Measurements from ENCODE around the gene KRTAP9-9. TPM values are rescaled to one million over a fixed set of nuclear protein-coding genes. Genes with fewer than 3 reads are reported as not detected.
"Not testable (repeated sequence)": the region's sequence is repeated elsewhere in the genome, so short reads cannot be mapped to it uniquely, and the experiment has no call there.

Gene KRTAP9-9
- total RNA-seq, 1 donor from 2014 or later: not detected

- no peak for DNase-seq (ENCODE audit: extremely low read depth, low read depth, low spot score)
Measured at GRCh38 chr17:41264599-41264998, 9.4 kb downstream of the KRTAP9-9 start.

GRCh38 chr17:41265078-41265477 is 9.9 kb downstream of the KRTAP9-9 start, which contains the start of gene KRTAP9-6:
TSS of gene KRTAP9-6 (plus strand) at chr17:41265378. CDS start at chr17:41265378, 0 bp downstream.
- no peak for DNase-seq (ENCODE audit: extremely low read depth, low read depth, low spot score)

DNA sequence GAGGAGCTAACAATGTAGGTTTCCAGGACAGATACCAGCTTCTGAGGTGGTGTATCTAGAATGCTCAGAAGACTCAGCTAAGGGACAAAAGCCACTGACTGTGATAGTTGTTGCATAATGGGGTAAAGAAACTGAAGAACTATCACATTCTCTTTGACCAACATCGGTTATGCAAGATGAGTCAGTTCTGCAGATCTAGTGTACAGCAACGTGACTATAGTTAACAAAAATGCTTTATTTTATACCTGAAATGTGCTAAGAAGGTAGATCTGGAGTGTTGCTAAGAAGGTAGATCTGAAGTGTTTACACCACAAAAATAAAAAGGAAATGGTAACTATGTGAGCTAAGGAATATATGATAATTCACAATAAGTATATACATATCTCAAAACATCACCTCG is 12.5 kb downstream of the KRTAP9-9 start:
- no peak for DNase-seq (ENCODE audit: extremely low read depth, low read depth, low spot score)

GRCh38 chr17:41271323-41271722 is 16.1 kb downstream of the KRTAP9-9 start:
- not testable (repeated sequence) for DNase-seq (ENCODE audit: extremely low read depth, low read depth, low spot score)

DNA sequence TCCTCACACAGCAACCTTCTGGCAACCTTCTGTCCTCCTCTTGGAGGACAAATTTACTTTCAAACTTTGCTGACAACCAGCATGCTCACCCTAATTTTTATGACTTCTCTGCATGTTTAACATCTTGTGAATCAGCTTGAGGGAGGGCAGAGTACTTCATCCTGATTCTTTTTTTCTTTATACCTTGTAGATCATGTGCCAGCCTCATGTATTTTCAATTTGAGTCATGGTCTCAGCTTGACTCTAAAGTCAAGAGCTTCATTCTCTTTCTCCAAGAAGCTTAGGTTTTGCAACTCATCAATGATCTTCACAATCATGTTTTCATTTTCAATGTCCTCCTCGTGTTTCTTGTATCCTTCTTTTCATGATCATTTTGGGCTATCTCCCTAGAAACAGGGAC is 16.7 kb downstream of the KRTAP9-9 start:
- DNase-seq (ENCODE audit: extremely low read depth, low read depth, low spot score): no peak

DNA sequence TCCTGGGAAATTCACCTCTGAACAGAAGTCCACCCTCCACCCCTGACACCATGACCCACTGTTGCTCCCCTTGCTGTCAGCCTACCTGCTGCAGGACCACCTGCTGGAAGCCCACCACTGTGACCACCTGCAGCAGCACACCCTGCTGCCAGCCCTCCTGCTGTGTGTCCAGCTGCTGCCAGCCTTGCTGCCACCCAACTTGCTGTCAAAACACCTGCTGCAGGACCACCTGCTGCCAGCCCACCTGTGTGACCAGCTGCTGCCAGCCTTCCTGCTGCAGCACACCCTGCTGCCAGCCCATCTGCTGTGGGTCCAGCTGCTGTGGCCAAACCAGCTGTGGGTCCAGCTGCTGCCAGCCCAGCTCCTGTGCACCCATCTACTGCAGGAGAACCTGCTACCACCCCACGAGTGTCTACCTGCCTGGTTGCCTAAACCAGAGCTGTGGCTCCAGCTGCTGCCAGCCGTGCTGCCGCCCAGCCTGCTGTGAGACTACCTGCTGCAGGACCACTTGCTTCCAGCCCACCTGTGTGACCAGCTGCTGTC is 20.5 kb downstream of the KRTAP9-9 start, which contains the start of gene KRTAP9-7:
TSS of gene KRTAP9-7 (plus strand) at position 51 of the 543 bp plus-strand sequence. CDS start at position 51, 0 bp downstream.
- DNase-seq (ENCODE audit: extremely low read depth, low read depth, low spot score): not testable (repeated sequence)

GRCh38 chr17:41278176-41278955 is 23.2 kb downstream of the KRTAP9-9 start:
- no peak for DNase-seq (ENCODE audit: extremely low read depth, low read depth, low spot score)

DNA sequence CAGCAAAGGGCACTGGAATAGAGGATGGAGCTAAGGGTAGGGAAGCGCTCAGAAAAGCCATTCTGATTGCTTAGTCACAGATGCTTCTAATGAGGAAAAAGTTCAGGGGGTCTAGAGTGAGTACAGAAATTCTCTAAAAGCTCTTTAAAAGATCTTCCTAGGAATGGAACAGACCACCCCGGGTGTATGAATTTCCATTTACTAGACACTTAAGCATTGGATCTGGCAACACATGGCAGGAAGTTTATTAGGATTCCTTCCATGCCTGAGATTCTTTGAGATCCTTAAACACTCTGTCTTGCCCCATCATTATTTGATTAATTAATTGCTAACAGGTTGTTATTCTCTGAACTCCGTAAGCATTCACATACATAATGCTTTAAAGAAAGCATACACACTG is 28.9 kb downstream of the KRTAP9-9 start:
- no peak for DNase-seq (ENCODE audit: extremely low read depth, low read depth, low spot score)

GRCh38 chr17:41284546-41284945 is 29.4 kb downstream of the KRTAP9-9 start:
- DNase-seq (ENCODE audit: extremely low read depth, low read depth, low spot score): no peak

- DNase-seq (ENCODE audit: extremely low read depth, low read depth, low spot score): no peak
Measured at GRCh38 chr17:41287050-41287449, 31.9 kb downstream of the KRTAP9-9 start.

DNA sequence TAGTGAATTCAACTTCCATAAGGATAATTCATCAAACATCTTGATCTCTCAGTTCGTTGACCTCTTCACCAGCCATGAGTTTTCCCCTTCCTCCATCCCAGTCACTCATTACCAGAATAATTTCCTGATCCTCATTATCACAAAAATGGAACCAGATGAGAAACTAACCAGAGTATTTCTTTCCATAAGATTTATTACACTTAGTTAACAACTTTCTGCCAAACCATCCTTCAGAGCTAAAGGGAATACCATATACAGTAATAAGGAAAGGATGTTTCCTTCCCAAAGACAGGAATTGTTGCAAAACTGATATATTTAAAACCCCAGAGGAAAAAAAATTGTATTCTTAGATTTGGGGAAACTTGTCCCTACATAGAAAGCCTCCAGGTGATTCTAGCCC is 38.8 kb downstream of the KRTAP9-9 start:
- no peak for DNase-seq (ENCODE audit: extremely low read depth, low read depth, low spot score)

DNA sequence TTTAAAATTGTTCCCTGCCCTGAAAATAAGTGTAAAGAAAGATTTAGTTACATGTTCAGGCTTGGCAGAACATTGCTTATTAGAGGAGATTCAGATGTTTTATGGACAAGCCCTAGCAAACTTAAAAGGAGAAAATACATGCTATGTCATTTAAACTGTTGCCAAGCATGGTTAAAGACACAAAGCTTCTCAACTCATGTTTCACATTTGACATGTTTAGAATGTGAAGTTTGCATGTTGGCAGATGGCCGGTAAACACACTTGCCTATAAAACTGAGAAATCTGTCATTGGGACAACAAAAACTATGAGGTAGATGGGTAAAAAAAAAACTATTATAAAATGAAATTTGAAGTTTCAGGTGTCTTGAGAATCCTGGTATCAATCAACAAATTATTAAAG is 41.7 kb downstream of the KRTAP9-9 start:
- no peak for DNase-seq (ENCODE audit: extremely low read depth, low read depth, low spot score)

GRCh38 chr17:41298458-41299135 is 43.4 kb downstream of the KRTAP9-9 start:
- no peak for DNase-seq (ENCODE audit: extremely low read depth, low read depth, low spot score)

- no peak for DNase-seq (ENCODE audit: extremely low read depth, low read depth, low spot score)
Measured at GRCh38 chr17:41301204-41301790, 46.1 kb downstream of the KRTAP9-9 start.

DNA sequence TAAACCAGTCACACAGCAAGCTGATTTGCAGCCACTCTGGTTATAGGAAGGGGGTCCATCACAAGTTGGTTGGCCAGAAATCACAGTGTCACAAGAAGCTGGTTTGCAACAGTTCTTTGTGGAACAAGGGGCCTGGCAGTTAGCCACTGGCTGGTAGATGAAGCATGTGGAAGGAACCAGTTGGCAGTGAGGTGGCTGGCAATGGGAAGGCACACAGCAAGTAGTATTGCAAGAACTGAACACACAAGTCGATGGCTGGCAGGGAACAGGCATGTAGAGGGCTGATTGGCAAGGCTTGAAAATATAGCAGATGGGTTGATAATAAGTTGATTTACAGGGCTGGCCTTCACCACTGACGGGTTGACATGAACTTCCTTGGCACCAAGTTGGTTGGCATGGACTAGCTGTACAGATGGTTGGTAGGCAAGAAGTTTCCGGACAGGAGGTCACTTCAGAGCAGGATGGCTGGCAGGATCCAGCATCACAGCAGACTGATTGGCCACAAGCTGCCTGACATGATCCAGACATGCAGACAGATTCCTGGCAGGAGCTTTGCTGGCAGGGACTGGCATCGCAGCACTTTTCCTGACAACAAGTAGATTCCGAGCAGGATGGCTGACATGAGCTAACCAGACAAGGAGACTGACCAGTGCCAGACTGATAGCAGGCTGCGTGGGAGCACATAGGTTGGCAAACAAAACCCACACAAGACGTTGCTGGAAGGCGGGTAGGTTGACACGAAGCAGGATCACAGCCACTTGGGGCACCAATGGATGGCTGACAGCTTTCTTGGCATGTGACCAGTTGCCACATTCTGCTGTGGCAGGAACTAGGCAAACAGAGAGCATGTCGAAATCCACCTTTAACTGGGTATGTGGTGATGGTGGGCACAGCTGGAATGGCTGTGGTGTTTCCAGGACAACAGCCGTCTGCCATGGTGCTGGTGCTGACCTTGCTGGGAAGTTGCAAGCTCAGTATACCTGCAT is 47.0 kb downstream of the KRTAP9-9 start, which contains the start of gene KRTAP29-1:
TSS of gene KRTAP29-1 (minus strand) at position 936 of the 986 bp plus-strand sequence. CDS start at position 936, 0 bp downstream.
- DNase-seq (ENCODE audit: extremely low read depth, low read depth, low spot score): no peak

DNA sequence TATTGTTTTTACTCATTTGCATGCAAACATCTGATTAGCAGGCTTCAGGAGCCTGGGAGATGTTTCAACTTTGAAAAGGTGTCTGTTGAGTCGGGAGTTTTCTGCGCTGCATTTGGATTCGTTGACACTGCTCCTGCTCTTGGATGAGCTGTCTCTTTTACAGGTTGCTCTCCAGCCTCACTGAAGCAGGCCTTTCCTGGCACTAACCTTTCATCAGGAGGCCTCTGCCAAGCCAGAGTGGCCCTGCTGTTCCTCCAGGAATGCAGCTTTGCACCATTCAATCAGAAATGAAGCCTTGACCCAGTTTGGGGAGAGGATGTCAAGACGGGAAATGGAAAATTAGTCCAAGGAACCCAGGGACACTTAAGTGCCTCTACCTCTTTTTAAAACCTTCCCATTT is 47.8 kb downstream of the KRTAP9-9 start:
- no peak for DNase-seq (ENCODE audit: extremely low read depth, low read depth, low spot score)

- DNase-seq (ENCODE audit: extremely low read depth, low read depth, low spot score): no peak
Measured at GRCh38 chr17:41304091-41304490, 48.9 kb downstream of the KRTAP9-9 start.
